Measurements from ENCODE around the gene FHL2. TPM values are rescaled to one million over a fixed set of nuclear protein-coding genes. Genes with fewer than 3 reads are reported as not detected.
"Not testable (repeated sequence)": the region's sequence is repeated elsewhere in the genome, so short reads cannot be mapped to it uniquely, and the experiment has no call there.

FHL2 gene
- total RNA-seq, 1 donor from 2014 or later, result 2.3 TPM

- no peak overlapping the region for H3K4me3 Mint-ChIP-seq
- no peak overlapping the region for H3K27ac Mint-ChIP-seq
- intact Hi-C loops (cut with micrococcal nuclease), result no loop called here
- H3K4me1 Mint-ChIP-seq (ENCODE audit: low read depth), result peaks cover 4% of the 10 kb centered on the region
- DNase-seq (ENCODE audit: low spot score), result no peak
- peaks cover 10% of the 10 kb centered on the region for H3K27me3 Mint-ChIP-seq (ENCODE audit: insufficient read depth)
- no peaks in the 10 kb centered on the region for H3K36me3 Mint-ChIP-seq (ENCODE audit: low read depth)
- H3K9me3 Mint-ChIP-seq, result no peaks in the 10 kb centered on the region
Measured at GRCh38 chr2:105432044-105432399, 33.2 kb upstream of the FHL2 start.

- Mint-ChIP-seq H3K27ac (no peak overlapping the region), H3K9me3 (no peaks in the 10 kb centered on the region), H3K27me3 (ENCODE audit: insufficient read depth) (peaks cover 12% of the 10 kb centered on the region), H3K4me1 (ENCODE audit: low read depth) (peaks cover 9% of the 10 kb centered on the region), H3K4me3 (no peak overlapping the region), H3K36me3 (ENCODE audit: low read depth) (no peaks in the 10 kb centered on the region)
- DNase-seq (ENCODE audit: low spot score), result no peak
- intact Hi-C loops (cut with micrococcal nuclease), result no loop called here
Measured at GRCh38 chr2:105431367-105432043, 32.7 kb upstream of the FHL2 start.

GRCh38 chr2:105428387-105429018 is 29.7 kb upstream of the FHL2 start:
- Mint-ChIP-seq H3K27ac (no peak overlapping the region), H3K36me3 (ENCODE audit: low read depth) (no peaks in the 10 kb centered on the region), H3K4me3 (no peak overlapping the region), H3K27me3 (ENCODE audit: insufficient read depth) (peaks cover 15% of the 10 kb centered on the region), H3K9me3 (no peaks in the 10 kb centered on the region), H3K4me1 (ENCODE audit: low read depth) (peaks cover 15% of the 10 kb centered on the region)
- intact Hi-C loops (cut with micrococcal nuclease), result no loop called here
- no peak for DNase-seq (ENCODE audit: low spot score)

- H3K27ac Mint-ChIP-seq, result no peak overlapping the region
- no peaks in the 10 kb centered on the region for H3K9me3 Mint-ChIP-seq
- no peak overlapping the region for H3K4me3 Mint-ChIP-seq
Measured at GRCh38 chr2:105427485-105427884, 28.6 kb upstream of the FHL2 start.

GRCh38 chr2:105426626-105427292 is 27.9 kb upstream of the FHL2 start:
- no peak overlapping the region for H3K27ac Mint-ChIP-seq
- H3K4me3 Mint-ChIP-seq, result no peak overlapping the region
- intact Hi-C loops (cut with micrococcal nuclease), result no loop called here
- H3K9me3 Mint-ChIP-seq, result no peaks in the 10 kb centered on the region
- no peak for DNase-seq (ENCODE audit: low spot score)
- peaks cover 20% of the 10 kb centered on the region for H3K27me3 Mint-ChIP-seq (ENCODE audit: insufficient read depth)
- H3K36me3 Mint-ChIP-seq (ENCODE audit: low read depth), result no peaks in the 10 kb centered on the region
- peaks cover 15% of the 10 kb centered on the region for H3K4me1 Mint-ChIP-seq (ENCODE audit: low read depth)

More at GRCh38 chr2:105427485-105427884, 28.6 kb upstream of the FHL2 start:
- DNase-seq (ENCODE audit: low spot score), result no peak
- intact Hi-C loops (cut with micrococcal nuclease), result no loop called here
- Mint-ChIP-seq H3K36me3 (ENCODE audit: low read depth) (no peaks in the 10 kb centered on the region), H3K27me3 (ENCODE audit: insufficient read depth) (peaks cover 20% of the 10 kb centered on the region), H3K4me1 (ENCODE audit: low read depth) (peaks cover 15% of the 10 kb centered on the region)

- H3K9me3 Mint-ChIP-seq, result no peaks in the 10 kb centered on the region
- H3K36me3 Mint-ChIP-seq (ENCODE audit: low read depth), result no peaks in the 10 kb centered on the region
- H3K27me3 Mint-ChIP-seq (ENCODE audit: insufficient read depth), result peaks cover 20% of the 10 kb centered on the region
- no peak overlapping the region for H3K27ac Mint-ChIP-seq
- intact Hi-C loops (cut with micrococcal nuclease), result no loop called here
- H3K4me3 Mint-ChIP-seq, result no peak overlapping the region
- DNase-seq (ENCODE audit: low spot score), result no peak
- peaks cover 15% of the 10 kb centered on the region for H3K4me1 Mint-ChIP-seq (ENCODE audit: low read depth)
Measured at GRCh38 chr2:105425936-105426625, 27.2 kb upstream of the FHL2 start.

- H3K27ac Mint-ChIP-seq; intact Hi-C loops (cut with micrococcal nuclease); DNase-seq (ENCODE audit: low spot score); H3K4me3 Mint-ChIP-seq; H3K36me3 Mint-ChIP-seq (ENCODE audit: low read depth); H3K9me3 Mint-ChIP-seq: not testable (repeated sequence)
- Mint-ChIP-seq H3K4me1 (ENCODE audit: low read depth) (peaks cover 15% of the 10 kb centered on the region), H3K27me3 (ENCODE audit: insufficient read depth) (peaks cover 26% of the 10 kb centered on the region)
Measured at GRCh38 chr2:105424836-105425235, 26.0 kb upstream of the FHL2 start.

GRCh38 chr2:105422801-105423200 is 23.9 kb upstream of the FHL2 start:
- intact Hi-C loops (cut with micrococcal nuclease), result no loop called here
- no peak for DNase-seq (ENCODE audit: low spot score)
- Mint-ChIP-seq H3K9me3 (peaks cover 6% of the 10 kb centered on the region), H3K36me3 (ENCODE audit: low read depth) (no peaks in the 10 kb centered on the region), H3K27ac (no peak overlapping the region), H3K4me1 (ENCODE audit: low read depth) (peaks cover 19% of the 10 kb centered on the region), H3K27me3 (ENCODE audit: insufficient read depth) (peaks cover 26% of the 10 kb centered on the region), H3K4me3 (no peak overlapping the region)

GRCh38 chr2:105421053-105421452 is 22.2 kb upstream of the FHL2 start:
- Mint-ChIP-seq H3K4me3 (no peak overlapping the region), H3K27ac (no peak overlapping the region), H3K27me3 (ENCODE audit: insufficient read depth) (peaks cover 24% of the 10 kb centered on the region), H3K4me1 (ENCODE audit: low read depth) (peaks cover 8% of the 10 kb centered on the region), H3K36me3 (ENCODE audit: low read depth) (no peaks in the 10 kb centered on the region), H3K9me3 (peaks cover 6% of the 10 kb centered on the region)
- DNase-seq (ENCODE audit: low spot score), result no peak
- intact Hi-C loops (cut with micrococcal nuclease), result no loop called here

GRCh38 chr2:105418522-105418921 is 19.7 kb upstream of the FHL2 start:
- Mint-ChIP-seq H3K9me3 (peaks cover 6% of the 10 kb centered on the region), H3K4me3 (no peak overlapping the region), H3K36me3 (ENCODE audit: low read depth) (no peaks in the 10 kb centered on the region), H3K27ac (no peak overlapping the region), H3K4me1 (ENCODE audit: low read depth) (peaks cover 7% of the 10 kb centered on the region), H3K27me3 (ENCODE audit: insufficient read depth) (peaks cover 24% of the 10 kb centered on the region)
- no peak for DNase-seq (ENCODE audit: low spot score)
- intact Hi-C loops (cut with micrococcal nuclease), result no loop called here

- H3K36me3 Mint-ChIP-seq (ENCODE audit: low read depth), result no peaks in the 10 kb centered on the region
Measured at GRCh38 chr2:105417857-105418436, 19.1 kb upstream of the FHL2 start.

GRCh38 chr2:105416156-105416555 is 17.3 kb upstream of the FHL2 start:
- peaks cover 6% of the 10 kb centered on the region for H3K9me3 Mint-ChIP-seq
- H3K4me3 Mint-ChIP-seq, result no peak overlapping the region
- peaks cover 7% of the 10 kb centered on the region for H3K4me1 Mint-ChIP-seq (ENCODE audit: low read depth)
- peaks cover 25% of the 10 kb centered on the region for H3K27me3 Mint-ChIP-seq (ENCODE audit: insufficient read depth)
- no peak overlapping the region for H3K27ac Mint-ChIP-seq
- DNase-seq (ENCODE audit: low spot score), result no peak
- no peaks in the 10 kb centered on the region for H3K36me3 Mint-ChIP-seq (ENCODE audit: low read depth)
- intact Hi-C loops (cut with micrococcal nuclease), result no loop called here

More at GRCh38 chr2:105417857-105418436, 19.1 kb upstream of the FHL2 start:
- Mint-ChIP-seq H3K4me3 (no peak overlapping the region), H3K4me1 (ENCODE audit: low read depth) (peaks cover 7% of the 10 kb centered on the region), H3K27me3 (ENCODE audit: insufficient read depth) (peaks cover 19% of the 10 kb centered on the region), H3K27ac (no peak overlapping the region), H3K9me3 (peaks cover 6% of the 10 kb centered on the region)
- no peak for DNase-seq (ENCODE audit: low spot score)
- intact Hi-C loops (cut with micrococcal nuclease), result no loop called here

Data from activated T-helper 1 cell treated with anti-CD3 and anti-CD28 coated beads, Interleukin-12 subunit alpha, Interleukin-12 subunit beta, Interleukin-2, Interleukin-4 antibody, amounts not matched to agents 30 ng/mL and 10 ng/mL and 1 ng/mL, durations not matched to agents 14 hours and 24 hours and 36 hours (primary cell).